COLO668 (cell line): ENCODE results near the gene TNIK.

ENCODE experiments used
- DNase-seq: peaks from one replicate; lab custom pipeline; 2025; ENCODE audit not compliant: unreplicated experiment; lab: John Stamatoyannopoulos, UW

Gene TNIK

DNA sequence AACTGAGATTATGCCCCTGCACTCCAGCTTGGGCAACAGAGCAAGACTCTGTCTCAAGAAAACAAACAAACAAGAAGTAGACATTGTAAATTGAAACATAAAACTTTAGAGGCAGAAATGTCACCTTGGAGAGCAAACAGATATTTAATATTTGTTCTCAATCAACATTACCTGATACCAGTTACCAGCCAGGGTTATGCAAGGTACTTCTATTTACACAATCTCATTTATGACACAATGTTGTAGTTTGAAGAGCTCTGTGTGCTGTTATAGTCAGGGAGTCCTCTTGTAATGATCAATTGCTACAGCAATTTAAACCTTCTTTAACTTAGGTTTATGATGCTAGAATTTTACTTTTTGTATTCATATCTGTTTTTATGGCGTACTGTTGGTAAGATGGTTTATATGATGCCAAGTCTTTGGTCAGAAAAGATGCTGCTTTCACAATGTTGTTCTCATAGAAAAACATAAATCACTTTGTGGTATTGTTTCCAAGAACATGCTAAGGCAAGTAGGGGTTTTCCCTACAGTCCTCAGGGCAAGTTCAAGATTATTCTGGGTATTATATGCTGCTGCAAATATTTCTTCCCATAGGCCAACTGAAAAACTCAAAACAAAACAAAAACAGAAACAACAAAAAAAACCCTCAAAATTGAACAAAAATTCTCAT lies 173.5 kb downstream of the TNIK start:
- DNase-seq, result no peak

DNA sequence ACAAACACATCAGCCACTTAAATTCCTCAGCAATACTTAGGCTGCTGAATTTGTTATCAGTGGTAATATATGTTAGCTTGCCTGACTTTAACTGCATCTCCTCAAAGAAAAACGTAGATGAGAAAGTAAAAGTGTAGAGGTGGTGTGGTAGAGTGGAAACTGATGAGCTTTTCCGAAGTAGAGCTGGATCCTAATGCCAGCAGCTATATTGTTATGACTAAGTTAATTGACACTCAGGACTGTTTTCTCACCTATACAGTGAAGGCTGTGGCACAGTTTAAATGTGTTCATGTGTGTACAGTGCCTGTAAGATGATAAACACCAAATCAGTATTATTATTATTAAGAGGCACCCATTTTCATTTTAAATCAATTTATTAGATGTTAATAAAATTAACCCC lies 174.9 kb downstream of the TNIK start:
- DNase-seq, result no peak

DNA sequence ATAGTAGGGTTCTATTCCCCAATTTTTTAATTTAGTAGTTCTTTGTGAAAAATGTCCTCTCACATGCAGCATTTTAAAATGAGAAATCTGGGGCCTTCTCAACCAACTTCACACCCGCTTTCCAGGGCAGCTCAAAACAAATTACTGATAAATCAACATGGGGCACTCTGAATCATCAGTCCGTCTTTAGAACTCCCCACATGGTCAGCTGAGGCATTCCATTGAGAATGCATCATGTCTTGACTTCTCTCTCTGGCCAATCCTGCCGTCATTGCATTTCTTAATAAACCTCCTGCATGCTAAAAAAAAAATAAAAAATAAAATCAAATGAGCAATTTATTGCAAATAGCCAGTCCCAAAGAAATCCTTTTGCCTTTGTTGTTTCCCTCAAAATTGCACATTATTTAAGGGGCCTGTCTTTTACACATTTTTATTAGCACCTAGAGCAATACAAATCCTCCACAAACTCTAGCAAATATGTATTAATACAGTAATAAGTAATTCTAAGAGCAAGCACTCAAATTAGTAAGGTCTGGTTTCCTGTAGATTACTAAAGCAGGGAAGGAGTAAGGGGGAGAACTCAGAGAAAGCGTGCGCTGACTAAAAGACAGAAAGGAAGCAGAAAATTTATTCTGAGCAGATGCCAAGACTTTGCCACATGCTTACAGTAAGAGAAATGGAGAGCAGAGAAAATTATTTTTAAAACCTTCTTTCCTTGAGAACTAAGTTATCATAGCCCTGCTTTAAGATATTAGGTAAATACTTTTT lies 175.7 kb downstream of the TNIK start:
- DNase-seq, result no peak

DNA sequence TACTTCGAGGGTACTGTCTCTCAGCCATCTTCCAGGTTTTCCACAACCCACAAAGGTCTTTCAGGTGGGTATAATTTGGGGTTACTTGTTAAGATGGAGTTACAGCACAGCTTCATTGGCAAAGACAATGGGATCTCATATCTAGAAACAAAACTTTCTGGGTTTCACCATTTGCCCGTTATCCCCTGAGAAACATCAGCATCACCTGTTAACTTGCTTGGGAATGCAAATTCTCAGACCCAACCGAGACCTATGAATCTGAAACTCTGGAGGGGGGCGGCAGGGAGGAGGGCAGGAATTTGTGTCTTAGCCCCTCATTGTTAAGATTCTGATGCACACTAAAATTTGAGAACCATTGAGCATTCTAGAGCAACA lies 176.4 kb downstream of the TNIK start:
- no peak for DNase-seq

DNA sequence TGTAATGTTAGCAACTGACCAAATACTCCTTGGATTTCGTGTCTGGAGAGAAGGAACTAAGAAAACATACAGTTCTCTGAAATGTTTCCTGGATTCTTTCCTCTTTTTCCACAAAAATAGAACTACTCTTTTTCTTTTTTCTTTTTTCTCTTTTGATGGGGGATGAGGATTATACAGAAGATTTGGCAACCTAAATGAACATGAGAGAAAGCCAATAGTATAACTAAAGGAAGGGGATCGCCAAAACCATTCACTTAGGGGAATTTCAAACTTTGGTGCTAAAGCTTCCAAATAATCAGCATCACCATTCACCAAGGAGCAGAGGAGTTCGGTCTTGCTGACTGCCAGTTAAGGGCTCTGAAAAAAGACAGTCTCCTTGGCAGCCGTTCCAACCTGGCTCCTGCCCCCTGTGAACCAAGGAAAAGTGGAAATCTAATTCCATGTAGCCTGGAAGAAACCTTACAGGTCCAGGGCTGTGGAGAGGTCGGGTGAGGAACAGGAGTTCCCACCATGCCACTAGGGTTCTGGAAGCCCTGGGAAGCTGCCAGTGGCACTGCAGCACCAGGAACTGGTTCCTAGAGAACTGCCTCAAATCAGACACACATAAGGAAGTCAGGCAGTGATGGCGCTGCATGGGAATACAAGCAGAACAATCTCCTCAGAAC lies 176.9 kb downstream of the TNIK start:
- DNase-seq, result no peak

DNA sequence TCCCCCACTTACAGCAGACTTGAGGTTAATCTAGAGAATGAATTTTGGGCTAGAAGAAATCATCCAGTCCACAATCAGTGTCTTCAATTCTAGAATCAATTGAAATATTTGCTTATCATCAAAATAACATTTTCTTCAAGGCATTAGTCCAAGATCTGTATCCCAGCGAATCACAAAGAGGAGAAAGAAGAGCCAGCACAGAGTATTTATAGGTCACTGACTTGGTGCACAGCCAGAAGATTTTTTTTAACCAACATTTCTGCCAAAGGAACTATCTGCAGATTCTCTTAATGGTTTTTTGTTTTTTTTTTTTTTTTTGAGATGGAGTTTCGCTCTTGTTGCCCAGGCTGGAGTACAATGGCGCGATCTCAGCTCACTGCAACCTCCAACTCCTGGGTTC lies 178.2 kb downstream of the TNIK start:
- no peak for DNase-seq

DNA sequence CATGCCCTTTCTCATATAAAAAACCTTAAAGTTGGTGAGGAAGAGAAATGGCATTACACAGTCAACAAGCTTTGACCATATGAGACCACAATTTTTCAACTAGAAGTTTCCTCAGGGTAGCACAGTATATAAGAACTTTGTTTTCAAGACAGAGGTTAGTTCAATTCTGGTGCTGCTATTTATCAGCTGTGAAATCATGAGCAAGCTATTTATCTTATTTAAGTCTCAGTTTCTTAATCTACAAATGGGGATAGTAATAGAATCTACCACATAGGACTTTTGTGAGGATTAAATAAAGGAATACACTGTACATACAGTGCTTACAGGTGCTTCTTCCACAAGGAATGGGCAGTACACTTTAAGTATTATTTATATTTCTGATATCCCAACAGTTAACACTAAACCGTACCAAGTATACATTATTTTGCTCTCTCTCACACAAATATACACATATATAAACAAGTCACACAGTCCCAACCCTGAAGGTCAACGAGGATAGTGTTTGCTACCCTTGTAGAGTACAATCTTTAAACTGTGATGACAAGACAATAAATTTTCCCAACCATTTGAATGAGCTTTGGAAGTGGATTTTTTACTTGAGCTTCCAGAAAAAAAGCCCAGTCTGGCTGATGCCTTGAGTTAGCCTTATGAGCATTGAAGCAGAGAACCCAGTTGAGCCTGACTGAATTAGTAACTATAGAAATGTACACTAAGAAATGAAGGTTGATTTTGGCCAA lies 178.8 kb downstream of the TNIK start:
- no peak for DNase-seq

DNA sequence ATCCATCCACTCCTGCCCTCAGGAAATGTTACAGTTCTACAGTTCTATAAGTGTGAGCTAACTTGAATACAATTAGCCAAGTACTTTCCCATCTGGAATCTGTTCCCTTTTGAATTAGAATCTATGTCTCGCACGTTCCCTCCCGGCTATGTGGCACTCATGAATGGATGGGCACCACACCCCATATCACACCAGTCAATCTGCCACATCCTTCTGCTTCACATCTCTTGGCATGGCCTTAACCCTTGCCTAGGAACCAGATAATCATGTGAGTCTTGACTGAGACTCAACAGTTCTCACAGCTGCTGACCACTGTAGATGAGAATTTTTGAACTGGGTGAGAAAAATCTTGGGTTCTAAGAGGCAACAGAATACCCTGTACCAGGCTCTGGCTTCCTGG lies 180.2 kb downstream of the TNIK start:
- no peak for DNase-seq

DNA sequence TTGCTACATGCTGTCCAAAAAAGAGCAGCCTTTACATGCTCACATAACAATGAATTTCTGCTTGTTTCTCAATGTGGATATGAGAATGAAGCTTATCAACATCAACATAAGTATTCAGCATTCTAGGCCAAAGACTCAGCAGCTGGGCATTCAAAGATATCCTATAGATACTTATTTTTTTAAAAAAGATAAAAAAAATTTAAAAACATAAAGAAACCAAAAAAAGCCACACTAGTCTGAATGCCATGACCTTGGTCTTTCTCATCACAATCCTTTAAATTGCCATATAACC lies 182.0 kb downstream of the TNIK start:
- no peak for DNase-seq

DNA sequence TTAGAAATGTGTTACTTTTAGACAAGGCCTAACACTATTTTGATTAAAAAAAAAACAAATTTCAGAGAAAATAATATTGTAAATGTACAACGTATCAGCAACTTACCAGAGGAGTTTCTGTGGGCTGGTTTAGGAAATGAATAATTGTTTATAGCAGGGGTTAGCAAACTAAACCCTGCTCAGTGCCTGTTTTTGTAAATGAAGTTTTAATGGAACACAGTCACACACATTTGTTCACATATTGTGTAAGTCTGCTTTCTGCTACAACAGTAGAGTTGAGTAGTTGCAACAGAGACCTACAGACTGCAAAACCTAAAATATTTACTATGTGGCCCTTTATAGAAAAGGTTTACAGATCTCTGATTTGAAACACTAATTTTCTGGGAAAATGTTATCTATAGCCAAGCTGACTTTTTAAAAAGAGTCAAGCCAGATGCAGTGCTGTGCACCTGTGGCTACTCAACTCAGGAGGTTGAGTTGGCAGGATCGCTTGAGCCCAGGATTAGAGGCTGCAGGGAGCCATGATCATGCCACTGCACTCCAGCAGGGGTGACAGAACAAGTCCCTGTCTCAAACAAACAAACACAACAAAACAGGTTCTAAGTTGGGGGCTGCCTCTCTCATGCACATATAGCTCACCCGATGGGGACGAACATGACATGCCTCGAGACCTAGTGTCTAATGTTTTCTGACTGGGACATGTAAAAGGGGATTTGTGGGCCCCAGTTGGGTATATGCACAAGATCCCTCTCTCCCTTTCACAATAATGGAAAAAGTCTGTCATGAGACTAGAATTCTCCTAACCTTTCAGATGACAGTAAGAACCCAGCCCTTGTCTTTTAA lies 182.5 kb downstream of the TNIK start:
- DNase-seq, result no peak

DNA sequence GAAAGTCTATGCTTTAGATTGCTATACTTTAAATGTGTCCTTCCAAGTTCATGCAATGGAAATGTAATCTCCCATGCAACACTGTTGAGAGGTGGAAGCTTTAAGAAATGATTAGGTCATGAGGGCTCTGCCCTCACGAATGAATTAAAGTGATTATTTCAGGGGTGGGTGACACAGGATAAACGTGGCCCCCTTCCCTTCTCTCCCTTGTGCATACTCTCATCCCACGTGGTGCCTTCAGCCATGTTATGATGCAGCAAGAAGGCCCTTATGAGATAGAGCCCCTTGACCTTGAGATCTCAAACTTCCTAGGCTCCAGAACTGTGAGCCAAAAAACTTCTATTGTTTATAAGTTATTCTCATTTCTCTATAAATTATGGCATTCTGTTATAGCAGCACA lies 183.3 kb downstream of the TNIK start:
- DNase-seq, result no peak

DNA sequence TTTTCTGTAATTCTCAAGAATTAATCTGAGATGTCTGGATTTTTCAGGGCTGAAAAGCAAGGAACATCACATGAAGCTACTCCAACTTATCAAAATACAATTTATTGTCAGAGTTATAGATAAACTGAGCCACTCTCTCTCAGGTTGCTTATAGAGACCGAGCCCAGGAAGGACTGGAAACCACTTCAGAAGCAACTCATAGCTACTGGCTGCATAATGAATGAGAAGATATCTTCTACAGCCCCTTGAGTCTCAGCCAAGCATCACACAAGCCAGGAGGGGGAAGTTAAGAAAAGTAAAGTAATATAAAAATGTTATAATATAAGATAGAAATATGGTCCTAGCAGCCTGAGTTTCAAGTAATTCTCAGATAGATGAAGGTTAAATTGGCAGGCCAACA lies 186.0 kb downstream of the TNIK start:
- no peak for DNase-seq

DNA sequence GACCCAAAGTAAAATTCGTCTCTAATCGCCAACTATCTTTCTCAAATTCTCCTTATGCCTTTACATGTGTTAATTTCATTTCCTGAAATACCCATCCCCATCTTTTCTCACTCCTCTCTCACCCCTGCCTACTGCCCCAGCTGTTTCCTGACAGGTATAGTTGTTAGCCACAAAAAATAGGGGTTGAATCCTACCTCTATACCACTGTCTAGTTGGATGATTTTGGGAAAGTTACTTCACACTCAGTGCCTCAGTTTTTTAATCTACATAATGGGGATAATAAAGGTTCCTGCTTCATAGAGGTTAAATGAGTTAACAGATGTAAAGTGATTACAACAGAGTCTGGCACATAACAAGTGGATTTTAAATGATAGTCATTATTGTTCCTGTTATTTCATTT lies 189.7 kb downstream of the TNIK start:
- DNase-seq, result no peak

DNA sequence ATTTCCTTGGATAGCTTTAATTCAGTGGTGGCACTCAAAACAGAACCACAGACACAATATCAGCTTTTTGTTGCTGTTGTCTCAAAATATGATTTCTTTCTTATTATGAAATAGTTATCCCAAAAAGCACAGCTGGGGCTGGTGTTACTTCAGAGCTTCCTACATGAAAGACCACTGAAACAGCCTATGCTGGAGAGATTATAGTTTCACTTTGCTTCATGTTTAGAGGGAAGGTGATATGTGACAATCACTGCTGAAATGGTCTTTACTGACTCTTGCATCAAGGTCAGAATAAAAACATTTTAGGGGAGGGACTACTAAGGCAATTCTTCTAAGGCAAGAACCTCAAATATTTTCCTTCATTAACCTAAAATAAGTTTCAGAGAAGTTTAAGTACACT lies 190.7 kb downstream of the TNIK start:
- DNase-seq, result no peak

DNA sequence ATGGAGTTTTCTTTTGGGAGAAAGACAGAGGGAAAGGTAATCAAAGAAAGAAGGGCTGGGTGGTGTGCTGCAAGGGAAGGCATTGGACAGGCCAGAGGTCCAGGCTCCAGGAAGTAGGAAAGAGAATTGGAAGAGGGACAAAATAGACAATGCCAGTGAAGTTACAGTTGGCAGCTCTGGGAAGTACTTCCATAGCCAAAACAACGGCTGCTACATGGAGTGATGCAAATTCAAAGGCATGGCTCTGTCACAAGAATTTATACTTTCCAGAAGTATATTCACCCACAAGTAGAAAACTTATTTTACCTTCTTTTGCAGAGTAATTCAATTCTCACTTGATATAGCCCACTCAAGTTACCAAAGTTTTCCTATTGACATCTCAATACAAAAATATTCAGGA lies 191.5 kb downstream of the TNIK start:
- DNase-seq, result no peak

DNA sequence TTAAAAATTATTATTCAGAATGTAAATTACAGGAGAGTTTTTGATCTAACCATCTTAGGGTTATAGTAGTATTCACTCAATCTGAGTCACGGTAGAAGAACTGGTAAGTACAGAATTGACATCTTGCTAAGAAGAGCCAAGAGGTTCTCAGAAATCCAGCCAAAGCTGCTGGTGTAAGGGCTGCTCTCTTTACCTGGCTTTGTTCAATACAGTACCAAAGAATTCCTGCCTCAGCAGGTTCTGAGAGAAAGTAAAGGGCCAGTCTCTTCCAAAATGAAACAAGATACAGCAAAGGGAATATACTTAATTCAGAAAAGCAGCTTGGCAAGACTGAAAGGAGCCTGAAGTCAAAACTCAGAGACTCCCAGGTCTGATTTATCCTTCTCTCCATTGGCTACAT lies 193.1 kb downstream of the TNIK start:
- DNase-seq, result no peak

DNA sequence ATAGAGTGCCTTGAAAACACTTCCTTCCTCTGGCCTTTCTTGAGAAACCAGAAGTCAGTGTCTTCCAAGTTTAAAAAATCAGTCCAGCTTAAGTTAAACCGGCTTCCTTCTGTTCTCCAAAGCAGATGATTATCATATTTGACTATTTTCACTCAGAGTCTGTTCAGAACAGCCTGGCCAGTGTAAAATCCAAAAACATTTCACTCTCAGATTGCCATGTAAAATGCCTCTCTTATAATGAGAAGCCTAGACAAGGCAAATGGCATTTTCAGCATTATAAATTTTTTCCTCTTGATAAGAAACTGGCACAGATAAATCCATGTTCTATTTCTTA lies 193.5 kb downstream of the TNIK start:
- no peak for DNase-seq

DNA sequence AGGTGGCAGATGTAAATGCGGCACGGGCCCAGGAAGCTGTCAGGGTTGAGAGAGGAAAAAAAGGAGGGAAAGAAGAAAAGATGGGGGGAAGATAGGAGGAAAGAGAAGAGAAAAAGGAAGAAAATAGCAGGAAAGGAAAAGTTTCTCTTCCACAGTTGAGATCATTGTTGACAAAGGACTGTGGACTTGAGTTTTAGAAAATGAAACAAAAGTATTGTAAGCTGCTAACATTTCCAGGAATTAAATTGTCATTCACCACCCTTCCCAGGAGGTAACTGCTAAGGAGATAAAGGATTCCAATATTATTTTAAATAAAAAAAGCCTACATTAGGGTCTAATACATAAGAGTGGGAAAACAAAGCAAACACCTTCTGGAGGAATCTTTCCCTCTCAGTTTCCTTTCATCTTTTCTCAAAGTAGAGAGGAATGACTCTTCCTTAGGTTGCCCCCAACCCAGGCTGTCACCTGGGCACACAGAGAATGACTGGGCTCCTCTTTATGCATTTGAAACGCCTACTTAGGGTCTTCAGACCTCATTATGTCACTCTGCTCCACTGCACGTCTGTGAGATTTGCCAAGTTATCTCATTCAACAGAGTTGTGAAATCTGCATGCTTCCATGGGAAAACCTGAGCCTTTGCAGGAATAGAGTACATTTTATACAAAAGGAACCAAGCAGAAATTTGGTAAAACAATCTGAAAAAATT lies 194.0 kb downstream of the TNIK start:
- no peak for DNase-seq

DNA sequence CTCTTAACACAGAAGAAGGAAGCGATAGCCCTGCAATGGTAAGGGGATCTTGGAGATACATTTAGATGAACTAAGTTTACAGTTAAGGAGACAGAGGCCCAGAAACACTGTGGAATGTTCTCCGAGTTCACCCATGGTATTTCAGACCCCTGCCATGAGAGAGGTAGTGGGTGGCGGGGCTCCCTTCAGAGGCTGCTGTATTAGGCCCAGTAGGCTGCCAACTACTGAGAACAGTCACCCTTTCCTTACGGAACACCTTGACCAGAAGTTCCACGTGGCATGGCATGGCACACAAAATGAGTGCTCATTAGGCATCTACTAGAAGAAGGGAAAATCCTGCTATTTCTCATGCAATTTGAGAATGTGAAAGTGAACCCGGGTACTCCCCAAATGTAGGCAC lies 195.4 kb downstream of the TNIK start:
- no peak for DNase-seq

DNA sequence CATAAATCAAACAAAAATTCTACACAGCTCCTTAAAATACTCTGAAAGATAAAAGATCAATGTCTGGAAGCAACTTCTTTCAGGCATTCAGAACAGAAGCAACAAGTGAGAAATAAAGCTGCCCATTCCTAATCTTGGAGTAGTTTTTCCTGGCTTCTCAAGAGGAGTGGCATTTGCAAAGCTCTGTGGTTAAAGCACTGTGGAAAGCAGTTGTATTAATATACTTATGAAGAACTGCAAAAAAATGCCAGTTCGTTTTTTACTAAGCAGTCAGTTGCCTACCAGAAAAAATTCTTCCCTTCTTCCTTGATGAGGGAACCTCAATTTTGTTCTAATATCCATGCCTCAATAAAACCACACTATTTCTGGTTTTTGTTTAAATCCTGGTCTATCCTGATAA lies 197.8 kb downstream of the TNIK start:
- DNase-seq, result no peak

DNA sequence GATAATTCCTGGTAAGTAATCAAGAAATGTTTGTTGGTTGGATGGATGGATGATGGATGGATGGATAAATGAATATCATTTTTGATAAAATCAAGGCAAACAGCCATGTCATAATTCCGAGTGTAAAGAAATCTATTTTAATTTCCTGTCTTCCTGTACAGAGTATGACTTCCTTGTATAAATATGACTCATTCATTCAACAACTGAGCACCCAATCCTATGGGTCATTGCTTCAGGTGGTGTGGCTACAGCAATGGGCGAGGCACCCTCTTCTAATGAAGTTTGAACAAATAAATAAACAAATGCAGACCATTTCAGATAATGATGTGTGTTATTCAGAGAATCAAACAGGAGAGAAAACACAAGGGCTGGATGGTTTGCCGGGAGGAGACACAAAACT lies 198.7 kb downstream of the TNIK start:
- peak; percentile 4 for DNase-seq
